ENCODE measurements around the gene MARCHF9. TPM values are rescaled to one million over a fixed set of nuclear protein-coding genes. Genes with fewer than 3 reads are reported as not detected.

MARCHF9 gene
- polyA plus RNA-seq, 1 of the 3 experiments (the other 2 are of a cell fraction) = 24.2 TPM

DNA sequence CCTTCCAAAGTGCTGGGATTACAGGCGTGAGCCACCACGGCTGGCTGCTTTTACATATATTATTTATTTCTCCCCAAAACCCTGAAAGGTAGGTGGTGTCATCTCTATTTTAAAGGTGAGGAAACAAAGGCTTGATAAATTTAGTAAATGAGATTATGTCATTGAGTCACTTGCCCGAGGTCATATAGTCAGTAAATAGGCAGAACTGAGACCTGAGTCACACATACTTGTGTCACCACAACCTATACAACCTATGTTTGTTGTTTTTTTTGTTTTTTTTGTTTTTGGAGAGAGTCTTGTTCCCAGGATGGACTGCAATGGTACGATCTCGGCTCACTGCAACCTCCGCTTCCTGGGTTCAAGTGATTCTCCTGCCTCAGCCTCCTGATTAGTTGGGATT, 40.5 kb downstream of the MARCHF9 start (continued):
- no peak for TF ChIP-seq FOXJ3 (CRISPR knock-in tag; IDR thresholded peaks at IDR 0.05)
- TF ChIP-seq, protein P1, sequence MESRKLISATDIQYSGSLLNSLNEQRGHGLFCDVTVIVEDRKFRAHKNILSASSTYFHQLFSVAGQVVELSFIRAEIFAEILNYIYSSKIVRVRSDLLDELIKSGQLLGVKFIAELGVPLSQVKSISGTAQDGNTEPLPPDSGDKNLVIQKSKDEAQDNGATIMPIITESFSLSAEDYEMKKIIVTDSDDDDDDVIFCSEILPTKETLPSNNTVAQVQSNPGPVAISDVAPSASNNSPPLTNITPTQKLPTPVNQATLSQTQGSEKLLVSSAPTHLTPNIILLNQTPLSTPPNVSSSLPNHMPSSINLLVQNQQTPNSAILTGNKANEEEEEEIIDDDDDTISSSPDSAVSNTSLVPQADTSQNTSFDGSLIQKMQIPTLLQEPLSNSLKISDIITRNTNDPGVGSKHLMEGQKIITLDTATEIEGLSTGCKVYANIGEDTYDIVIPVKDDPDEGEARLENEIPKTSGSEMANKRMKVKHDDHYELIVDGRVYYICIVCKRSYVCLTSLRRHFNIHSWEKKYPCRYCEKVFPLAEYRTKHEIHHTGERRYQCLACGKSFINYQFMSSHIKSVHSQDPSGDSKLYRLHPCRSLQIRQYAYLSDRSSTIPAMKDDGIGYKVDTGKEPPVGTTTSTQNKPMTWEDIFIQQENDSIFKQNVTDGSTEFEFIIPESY (IDR thresholded peaks at IDR 0.05; ENCODE audit: borderline replicate concordance, low read depth) = no peak

GRCh38 chr12:57796996-57797395, 42.1 kb downstream of the MARCHF9 start:
- POLR2A ChIA-PET = no interaction called here
- no peak for DNase-seq
- no peak for TF ChIP-seq NRF1 (IDR thresholded peaks at IDR 0.05; ENCODE audit: low read depth, low read length)
- TF ChIP-seq, protein P2, sequence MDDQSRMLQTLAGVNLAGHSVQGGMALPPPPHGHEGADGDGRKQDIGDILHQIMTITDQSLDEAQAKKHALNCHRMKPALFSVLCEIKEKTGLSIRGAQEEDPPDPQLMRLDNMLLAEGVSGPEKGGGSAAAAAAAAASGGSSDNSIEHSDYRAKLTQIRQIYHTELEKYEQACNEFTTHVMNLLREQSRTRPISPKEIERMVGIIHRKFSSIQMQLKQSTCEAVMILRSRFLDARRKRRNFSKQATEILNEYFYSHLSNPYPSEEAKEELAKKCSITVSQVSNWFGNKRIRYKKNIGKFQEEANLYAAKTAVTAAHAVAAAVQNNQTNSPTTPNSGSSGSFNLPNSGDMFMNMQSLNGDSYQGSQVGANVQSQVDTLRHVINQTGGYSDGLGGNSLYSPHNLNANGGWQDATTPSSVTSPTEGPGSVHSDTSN (IDR thresholded peaks at IDR 0.05) = no peak
- no peak for TF ChIP-seq YY1 (IDR thresholded peaks at IDR 0.05; ENCODE audit: low read depth)
- no peak for TF ChIP-seq MEF2A (IDR thresholded peaks at IDR 0.05; ENCODE audit: borderline replicate concordance, low read depth)
- TF ChIP-seq, protein P3, sequence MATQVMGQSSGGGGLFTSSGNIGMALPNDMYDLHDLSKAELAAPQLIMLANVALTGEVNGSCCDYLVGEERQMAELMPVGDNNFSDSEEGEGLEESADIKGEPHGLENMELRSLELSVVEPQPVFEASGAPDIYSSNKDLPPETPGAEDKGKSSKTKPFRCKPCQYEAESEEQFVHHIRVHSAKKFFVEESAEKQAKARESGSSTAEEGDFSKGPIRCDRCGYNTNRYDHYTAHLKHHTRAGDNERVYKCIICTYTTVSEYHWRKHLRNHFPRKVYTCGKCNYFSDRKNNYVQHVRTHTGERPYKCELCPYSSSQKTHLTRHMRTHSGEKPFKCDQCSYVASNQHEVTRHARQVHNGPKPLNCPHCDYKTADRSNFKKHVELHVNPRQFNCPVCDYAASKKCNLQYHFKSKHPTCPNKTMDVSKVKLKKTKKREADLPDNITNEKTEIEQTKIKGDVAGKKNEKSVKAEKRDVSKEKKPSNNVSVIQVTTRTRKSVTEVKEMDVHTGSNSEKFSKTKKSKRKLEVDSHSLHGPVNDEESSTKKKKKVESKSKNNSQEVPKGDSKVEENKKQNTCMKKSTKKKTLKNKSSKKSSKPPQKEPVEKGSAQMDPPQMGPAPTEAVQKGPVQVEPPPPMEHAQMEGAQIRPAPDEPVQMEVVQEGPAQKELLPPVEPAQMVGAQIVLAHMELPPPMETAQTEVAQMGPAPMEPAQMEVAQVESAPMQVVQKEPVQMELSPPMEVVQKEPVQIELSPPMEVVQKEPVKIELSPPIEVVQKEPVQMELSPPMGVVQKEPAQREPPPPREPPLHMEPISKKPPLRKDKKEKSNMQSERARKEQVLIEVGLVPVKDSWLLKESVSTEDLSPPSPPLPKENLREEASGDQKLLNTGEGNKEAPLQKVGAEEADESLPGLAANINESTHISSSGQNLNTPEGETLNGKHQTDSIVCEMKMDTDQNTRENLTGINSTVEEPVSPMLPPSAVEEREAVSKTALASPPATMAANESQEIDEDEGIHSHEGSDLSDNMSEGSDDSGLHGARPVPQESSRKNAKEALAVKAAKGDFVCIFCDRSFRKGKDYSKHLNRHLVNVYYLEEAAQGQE (IDR thresholded peaks at IDR 0.05; ENCODE audit: low read depth, low read length) = no peak
- TF ChIP-seq EP300 (IDR thresholded peaks at IDR 0.05; ENCODE audit: borderline replicate concordance in 1 of 2, low read depth in 1 of 2, low read length in 1 of 2) = no peak
- TF ChIP-seq, protein P4, sequence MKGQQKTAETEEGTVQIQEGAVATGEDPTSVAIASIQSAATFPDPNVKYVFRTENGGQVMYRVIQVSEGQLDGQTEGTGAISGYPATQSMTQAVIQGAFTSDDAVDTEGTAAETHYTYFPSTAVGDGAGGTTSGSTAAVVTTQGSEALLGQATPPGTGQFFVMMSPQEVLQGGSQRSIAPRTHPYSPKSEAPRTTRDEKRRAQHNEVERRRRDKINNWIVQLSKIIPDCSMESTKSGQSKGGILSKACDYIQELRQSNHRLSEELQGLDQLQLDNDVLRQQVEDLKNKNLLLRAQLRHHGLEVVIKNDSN (IDR thresholded peaks at IDR 0.05; ENCODE audit: borderline replicate concordance, low read depth) = no peak
- H3K9me3 ChIP-seq = no peaks in the 10 kb centered on the region
- CTCF ChIA-PET = interaction anchor here (2.4 to 12.0 kb wide), 2 partner anchors 14 to 18 kb away, joined by 17 to 96 read pairs; partner anchors contain the start of genes AVIL and TSFM
- peaks cover 55 to 62% of the 10 kb centered on the region in 2 experiments for H3K36me3 ChIP-seq (replicated peaks in 1 of 2; ENCODE audit: control insufficient read depth in 1 of 2, insufficient read depth in 2 of 2, low read length in 1 of 2)
- H3K4me3 ChIP-seq (ENCODE audit: low read depth in 2 of 2, low read length in 1 of 2) = no peak overlapping the region
- no peak overlapping the region for H2AFZ ChIP-seq (ENCODE audit: low read depth)
- no peaks in the 10 kb centered on the region for H3K9me2 ChIP-seq
- peaks cover 18% of the 10 kb centered on the region; the same call in 1 of the 2 replicates for H3K79me2 ChIP-seq (ENCODE audit: insufficient read depth)
- H3K27ac ChIP-seq (ENCODE audit: low read depth in 2 of 2, low read length in 1 of 2) = no peak overlapping the region
- no peak overlapping the region for H3K9ac ChIP-seq
- H4K20me1 ChIP-seq (ENCODE audit: insufficient read depth) = no peaks in the 10 kb centered on the region
- H3K27me3 ChIP-seq (ENCODE audit: insufficient read depth) = no peaks in the 10 kb centered on the region
- peaks cover 0 to 6% of the 10 kb centered on the region in 2 experiments; a peak in 2 of 4 replicates for H3K4me1 ChIP-seq (ENCODE audit: control insufficient read depth in 1 of 2, insufficient read depth in 2 of 2, low read depth in 1 of 2, low read length in 1 of 2)
- H3K4me2 ChIP-seq = no peak overlapping the region
- 100% methylated on average over 1 of the region's 1 CpG for WGBS (ENCODE audit: low lambda C conversion rate)
- peaks cover 24% of the 10 kb centered on the region for H3F3A ChIP-seq (replicated peaks; ENCODE audit: insufficient read depth)

All from SK-N-SH (cell line).